ENCODE data around the gene MEIOB.

The MEIOB gene

GRCh38 chr16:1839554-1839953 lies 32.4 kb downstream of the MEIOB start (continued):
- TF ChIP-seq BCL6B (tag by site-specific recombination; IDR thresholded peaks at IDR 0.05) (peak; percentile 97), ZNF626 (tag by site-specific recombination; IDR thresholded peaks at IDR 0.05) (no peak), ZNF610 (tag by site-specific recombination; IDR thresholded peaks at IDR 0.05; ENCODE audit: borderline replicate concordance) (no peak), ZNF580 (tag by site-specific recombination; IDR thresholded peaks at IDR 0.05) (peak; percentile 71; the same call in 1 of the 2 replicates), KLF17 (tag by site-specific recombination; IDR thresholded peaks at IDR 0.05) (0 out of 2 replicates have a peak, but pooled peaks have one; percentile 68), ZBTB21 (tag by site-specific recombination; IDR thresholded peaks at IDR 0.05) (no peak), KLF10 (tag by site-specific recombination; IDR thresholded peaks at IDR 0.05) (no peak), ZNF776 (tag by site-specific recombination; IDR thresholded peaks at IDR 0.05; ENCODE audit: borderline replicate concordance) (no peak), ZNF777 (tag by site-specific recombination; IDR thresholded peaks at IDR 0.05; ENCODE audit: borderline replicate concordance) (no peak), ZNF10 (tag by site-specific recombination; IDR thresholded peaks at IDR 0.05) (no peak), KLF7 (tag by site-specific recombination; IDR thresholded peaks at IDR 0.05; ENCODE audit: borderline replicate concordance) (no peak), ZNF510 (tag by site-specific recombination; IDR thresholded peaks at IDR 0.05; ENCODE audit: insufficient replicate concordance) (no peak), SCRT1 (tag by site-specific recombination; IDR thresholded peaks at IDR 0.05; ENCODE audit: borderline replicate concordance) (peak; percentile 60; the same call in 1 of the 2 replicates), ZNF624 (tag by site-specific recombination; IDR thresholded peaks at IDR 0.05) (no peak), ZNF76 (tag by site-specific recombination; IDR thresholded peaks at IDR 0.05; ENCODE audit: borderline replicate concordance, low read depth) (peak; percentile 69), ZNF335 (tag by site-specific recombination; conservative IDR thresholded peaks at IDR 0.05) (peak; percentile 78), YY1 (tag by site-specific recombination; IDR thresholded peaks at IDR 0.05) (no peak), ZNF398 (tag by site-specific recombination; IDR thresholded peaks at IDR 0.05) (peak; percentile 47), HOXD13 (CRISPR knock-in tag; IDR thresholded peaks at IDR 0.05; ENCODE audit: borderline replicate concordance) (no peak), ZEB2 (tag by site-specific recombination; IDR thresholded peaks at IDR 0.05) (peak; percentile 73; the same call in 1 of the 2 replicates), ZNF433 (tag by site-specific recombination; IDR thresholded peaks at IDR 0.05; ENCODE audit: low read depth) (no peak), KLF16 (tag by site-specific recombination; IDR thresholded peaks at IDR 0.05) (no peak), ZNF792 (tag by site-specific recombination; IDR thresholded peaks at IDR 0.05) (0 out of 2 replicates have a peak, but pooled peaks have one; percentile 34), ZBTB7A (tag by site-specific recombination; IDR thresholded peaks at IDR 0.05; ENCODE audit: low read depth) (no peak), SALL2 (tag by site-specific recombination; IDR thresholded peaks at IDR 0.05; ENCODE audit: borderline replicate concordance) (no peak), ZBTB8A (tag by site-specific recombination; IDR thresholded peaks at IDR 0.05) (peak; percentile 69), ZNF623 (tag by site-specific recombination; IDR thresholded peaks at IDR 0.05) (no peak), ZNF280C (tag by site-specific recombination; IDR thresholded peaks at IDR 0.05) (no peak), TRIM28 (IDR thresholded peaks at IDR 0.05; ENCODE audit: borderline replicate concordance, low read length) (peak; percentile 87), ZNF501 (tag by site-specific recombination; IDR thresholded peaks at IDR 0.05) (no peak), ZIC2 (tag by site-specific recombination; IDR thresholded peaks at IDR 0.05) (0 out of 2 replicates have a peak, but pooled peaks have one; percentile 27)
